WI38 (cell line): ENCODE results near the gene STK38L.

Source experiments
- H3K4me3 ChIP-seq: 2 replicates; pipeline ENCODE4 v1.5.1; 2011; ENCODE audit warnings: low read depth, mild to moderate bottlenecking, control low read depth, low read length
- TF ChIP-seq, protein P1 (sequence below): IDR thresholded peaks from 2 replicates; pipeline ENCODE4 v1.5.1; 2012; ENCODE audit warnings: low read depth, mild to moderate bottlenecking, control low read depth, low read length

Gene STK38L

DNA sequence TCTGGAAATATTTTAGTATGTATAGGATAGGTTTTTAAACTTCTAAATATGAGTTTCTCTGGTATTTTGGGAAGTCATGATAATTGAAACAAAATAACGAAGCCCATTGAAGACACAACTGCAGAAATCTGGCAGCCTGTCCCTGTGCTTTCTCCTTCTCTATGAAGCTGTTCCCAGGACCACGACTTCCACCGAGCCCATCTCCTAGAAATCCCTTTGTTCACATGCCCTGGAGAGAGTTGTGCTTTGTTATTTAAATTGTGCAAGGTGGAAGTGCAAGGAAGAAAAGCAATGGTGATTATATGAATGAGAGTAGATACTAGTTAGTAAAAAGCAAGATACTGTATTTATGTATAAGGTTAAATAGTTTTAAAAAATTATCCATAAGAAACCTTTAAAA lies 32.2 kb downstream of the STK38L start:
- H3K4me3 ChIP-seq: no peak overlapping the region
- TF ChIP-seq, protein P1, sequence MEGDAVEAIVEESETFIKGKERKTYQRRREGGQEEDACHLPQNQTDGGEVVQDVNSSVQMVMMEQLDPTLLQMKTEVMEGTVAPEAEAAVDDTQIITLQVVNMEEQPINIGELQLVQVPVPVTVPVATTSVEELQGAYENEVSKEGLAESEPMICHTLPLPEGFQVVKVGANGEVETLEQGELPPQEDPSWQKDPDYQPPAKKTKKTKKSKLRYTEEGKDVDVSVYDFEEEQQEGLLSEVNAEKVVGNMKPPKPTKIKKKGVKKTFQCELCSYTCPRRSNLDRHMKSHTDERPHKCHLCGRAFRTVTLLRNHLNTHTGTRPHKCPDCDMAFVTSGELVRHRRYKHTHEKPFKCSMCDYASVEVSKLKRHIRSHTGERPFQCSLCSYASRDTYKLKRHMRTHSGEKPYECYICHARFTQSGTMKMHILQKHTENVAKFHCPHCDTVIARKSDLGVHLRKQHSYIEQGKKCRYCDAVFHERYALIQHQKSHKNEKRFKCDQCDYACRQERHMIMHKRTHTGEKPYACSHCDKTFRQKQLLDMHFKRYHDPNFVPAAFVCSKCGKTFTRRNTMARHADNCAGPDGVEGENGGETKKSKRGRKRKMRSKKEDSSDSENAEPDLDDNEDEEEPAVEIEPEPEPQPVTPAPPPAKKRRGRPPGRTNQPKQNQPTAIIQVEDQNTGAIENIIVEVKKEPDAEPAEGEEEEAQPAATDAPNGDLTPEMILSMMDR: no peak

- TF ChIP-seq, protein P1: no peak
- no peak overlapping the region for H3K4me3 ChIP-seq
These were observed 33.8 kb downstream of the STK38L start for GRCh38 chr12:27277846-27278260.

GRCh38 chr12:27279826-27280225 lies 35.7 kb downstream of the STK38L start:
- no peak overlapping the region for H3K4me3 ChIP-seq
- TF ChIP-seq, protein P1: no peak

- TF ChIP-seq, protein P1: no peak
- H3K4me3 ChIP-seq: no peak overlapping the region
These were observed 36.3 kb downstream of the STK38L start for GRCh38 chr12:27280412-27280811.

GRCh38 chr12:27282754-27283153 lies 38.7 kb downstream of the STK38L start:
- no peak overlapping the region for H3K4me3 ChIP-seq
- TF ChIP-seq, protein P1: no peak

DNA sequence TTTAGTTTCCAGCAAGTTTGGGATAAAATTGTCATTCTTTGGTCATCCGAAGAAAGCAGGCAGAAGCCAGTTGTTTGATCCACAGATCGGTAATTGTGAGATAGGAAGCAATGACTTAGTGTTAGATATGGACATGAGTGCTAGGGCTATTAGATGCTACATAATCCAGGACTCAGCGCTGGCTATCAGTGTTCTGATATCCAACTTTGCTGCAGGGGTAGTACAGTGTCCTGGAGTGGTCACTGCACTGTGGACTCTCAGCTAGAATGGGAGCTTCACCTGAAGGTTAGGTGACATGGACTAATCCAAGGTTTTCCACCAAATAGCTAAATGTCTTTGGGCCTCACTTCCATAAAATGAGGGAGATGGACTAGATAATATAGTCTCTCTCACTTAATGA lies 39.9 kb downstream of the STK38L start:
- TF ChIP-seq, protein P1: no peak
- no peak overlapping the region for H3K4me3 ChIP-seq

DNA sequence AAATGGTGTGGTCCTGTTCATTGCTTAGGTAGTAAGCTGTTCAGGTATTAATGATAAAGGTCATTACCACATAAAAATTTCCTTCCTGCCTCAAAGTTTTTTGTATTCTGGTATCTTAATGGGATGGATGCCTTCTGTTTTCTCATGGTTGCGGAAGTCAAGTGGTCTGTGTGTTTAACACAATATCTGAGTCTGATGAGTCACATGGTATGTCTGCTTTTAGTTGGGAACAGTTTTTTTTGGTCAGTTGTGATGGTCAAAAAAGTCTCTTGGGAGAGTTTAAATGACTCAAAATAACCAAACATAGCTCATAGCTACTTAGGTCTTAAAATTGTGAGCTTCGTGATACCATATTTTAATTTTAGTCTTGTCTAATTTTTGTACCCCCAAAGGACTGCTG lies 40.7 kb downstream of the STK38L start:
- TF ChIP-seq, protein P1: no peak
- no peak overlapping the region for H3K4me3 ChIP-seq
